Posterior cingulate gyrus (tissue), 11 donors: Measurements from ENCODE around the gene RNF112.
A peak's percentile ranks its signal among the peaks of the same experiment; 100 is the strongest.

Experiments
- DNase-seq, 10 donors: peaks; one replicate each; pipeline versions ENCODE4 v3.0.0 to v3.0.0-alpha.2; 2020 to 2021; ENCODE audit warnings: mixed read lengths in 3 of 10
- intact Hi-C: fragments of 100-400 bp; cut with DNase I; formaldehyde crosslinking; loops from one replicate; pipeline ENCODE4 v1.15.1; 2023

RNF112 gene

GRCh38 chr17:19372439-19372838 lies 38.6 kb upstream of the RNF112 start:
- intact Hi-C loops = no loop called here
- DNase-seq = no peak

GRCh38 chr17:19372866-19373504 lies 38.0 kb upstream of the RNF112 start:
- DNase-seq = no peak
- intact Hi-C loops = no loop called here

GRCh38 chr17:19374136-19374535 lies 36.9 kb upstream of the RNF112 start:
- no peak for DNase-seq
- intact Hi-C loops = no loop called here

- intact Hi-C loops = no loop called here
- DNase-seq = no peak
These were observed 35.3 kb upstream of the RNF112 start for GRCh38 chr17:19375732-19376131.

DNA sequence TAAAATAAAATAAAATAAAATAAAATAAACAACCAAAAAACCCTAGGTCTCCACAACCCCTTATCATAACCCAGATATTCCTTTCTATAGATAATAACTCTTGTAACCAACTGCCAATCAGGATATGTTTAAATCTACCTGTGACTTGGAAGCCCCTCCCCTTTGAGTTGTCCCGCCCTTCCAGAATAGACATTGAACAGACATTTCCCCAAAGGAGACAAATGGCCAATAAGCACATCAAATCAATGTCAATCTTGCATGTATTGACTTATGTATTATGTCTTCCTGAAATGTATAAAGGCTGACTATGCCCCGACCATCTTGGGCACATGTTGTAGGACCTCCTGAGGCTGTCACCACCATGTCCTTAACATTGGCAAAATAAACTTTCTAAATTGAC lies 34.2 kb upstream of the RNF112 start:
- no peak for DNase-seq
- intact Hi-C loops = no loop called here

DNA sequence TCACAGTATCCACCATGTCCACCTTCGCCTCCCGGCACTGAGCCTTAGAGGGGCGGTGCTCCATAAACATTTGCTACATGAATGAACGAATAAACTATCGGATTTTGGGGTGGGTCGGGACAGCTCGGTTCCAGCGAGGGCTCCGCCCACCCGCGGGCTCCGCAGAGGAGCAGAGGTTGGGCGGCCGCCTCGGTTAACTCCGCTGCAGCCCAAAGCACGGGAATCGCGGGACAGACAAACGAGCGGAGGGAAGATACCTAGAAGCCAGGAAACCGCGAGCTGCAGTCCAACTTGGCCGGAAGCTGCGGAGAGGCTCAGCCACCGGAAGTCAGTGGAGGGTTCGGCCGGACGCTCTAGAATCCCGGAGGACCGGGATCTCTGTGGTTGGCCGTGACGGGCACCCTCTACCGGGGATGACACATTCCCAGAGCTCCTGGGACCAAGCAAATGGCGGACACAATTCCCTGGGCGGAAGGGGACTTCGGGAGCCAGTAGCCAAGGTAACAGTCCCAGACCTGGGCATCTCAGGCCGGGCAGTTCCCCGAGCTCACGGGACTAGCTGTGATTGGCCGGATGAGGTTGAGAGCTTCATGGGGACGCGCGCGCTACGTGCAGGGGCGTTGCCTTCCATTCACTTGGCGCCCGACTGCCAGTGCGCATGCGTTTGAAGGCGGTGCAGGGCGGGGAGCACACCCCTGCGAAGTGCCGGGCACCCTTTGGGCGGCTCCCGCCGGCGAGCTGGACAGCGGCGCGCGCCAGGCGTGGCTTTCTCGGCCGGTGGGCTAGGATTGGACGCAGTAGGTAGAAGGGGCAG lies 33.2 kb upstream of the RNF112 start:
- peak; percentile 97 to 100 (median 99) for DNase-seq
- intact Hi-C loops = no loop called here

GRCh38 chr17:19378416-19379360 lies 32.3 kb upstream of the RNF112 start, which contains the start of gene MAPK7:
MAPK7 (plus strand) TSS chr17:19378498; CDS start chr17:19378901, 403 bp downstream.
- DNase-seq = peak in 2 of 10 donors; percentile 73 to 85
- intact Hi-C loops = no loop called here

GRCh38 chr17:19379361-19380065 lies 31.5 kb upstream of the RNF112 start:
- DNase-seq = no peak
- intact Hi-C loops = no loop called here

- peak in 2 of 10 donors; percentile 73 to 78 for DNase-seq
- intact Hi-C loops = no loop called here
These were observed 30.3 kb upstream of the RNF112 start for GRCh38 chr17:19380481-19381301.

GRCh38 chr17:19381361-19381740 lies 29.7 kb upstream of the RNF112 start:
- intact Hi-C loops = no loop called here
- peak in 1 of 10 donors; percentile 73 for DNase-seq

GRCh38 chr17:19381741-19382444 lies 29.1 kb upstream of the RNF112 start:
- intact Hi-C loops = no loop called here
- peak in 3 of 10 donors; percentile 61 to 83 (median 72) for DNase-seq

- DNase-seq = peak in 3 of 10 donors; percentile 28 to 59 (median 38)
- intact Hi-C loops = no loop called here
These were observed 28.2 kb upstream of the RNF112 start for GRCh38 chr17:19382531-19383444.

DNA sequence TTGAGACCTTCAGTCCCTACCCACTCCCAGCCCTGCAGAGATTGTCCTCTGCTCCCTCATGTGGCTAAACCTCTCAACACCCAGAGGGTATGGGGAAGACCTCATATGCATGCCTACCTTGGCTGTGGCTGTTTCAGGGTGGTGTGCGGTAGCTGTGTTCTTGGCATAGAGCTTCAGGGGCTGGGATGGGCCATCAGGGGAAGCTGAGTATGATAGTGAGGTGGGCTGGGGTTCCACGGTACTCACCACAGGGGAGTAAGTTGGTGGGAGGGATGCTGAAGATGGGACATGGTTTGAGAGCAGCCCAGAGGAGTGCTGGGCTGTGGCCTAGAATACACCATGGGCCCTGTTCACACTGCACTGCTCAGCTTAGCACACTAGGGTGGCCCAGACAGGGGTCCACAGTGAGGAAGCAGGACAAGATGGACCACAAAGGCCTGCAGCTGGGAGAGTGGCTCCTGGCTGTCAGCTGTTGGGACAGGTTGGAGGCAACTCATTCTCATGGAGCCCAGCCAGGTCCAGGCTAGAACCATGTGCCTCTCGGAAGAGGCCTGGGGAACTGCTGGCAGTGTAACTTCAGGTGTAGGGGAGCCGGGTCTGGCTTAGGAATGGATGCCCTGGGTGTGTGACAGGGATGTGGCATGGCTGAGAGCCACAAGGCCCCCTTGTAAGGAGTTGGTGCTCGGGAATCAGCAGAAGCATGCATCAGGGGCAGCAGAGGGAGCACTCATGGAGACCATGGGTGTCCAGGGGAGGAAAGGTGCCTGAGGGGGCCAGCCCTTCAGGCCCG lies 27.2 kb upstream of the RNF112 start:
- intact Hi-C loops = no loop called here
- DNase-seq = peak in 1 of 10 donors; percentile 67

DNA sequence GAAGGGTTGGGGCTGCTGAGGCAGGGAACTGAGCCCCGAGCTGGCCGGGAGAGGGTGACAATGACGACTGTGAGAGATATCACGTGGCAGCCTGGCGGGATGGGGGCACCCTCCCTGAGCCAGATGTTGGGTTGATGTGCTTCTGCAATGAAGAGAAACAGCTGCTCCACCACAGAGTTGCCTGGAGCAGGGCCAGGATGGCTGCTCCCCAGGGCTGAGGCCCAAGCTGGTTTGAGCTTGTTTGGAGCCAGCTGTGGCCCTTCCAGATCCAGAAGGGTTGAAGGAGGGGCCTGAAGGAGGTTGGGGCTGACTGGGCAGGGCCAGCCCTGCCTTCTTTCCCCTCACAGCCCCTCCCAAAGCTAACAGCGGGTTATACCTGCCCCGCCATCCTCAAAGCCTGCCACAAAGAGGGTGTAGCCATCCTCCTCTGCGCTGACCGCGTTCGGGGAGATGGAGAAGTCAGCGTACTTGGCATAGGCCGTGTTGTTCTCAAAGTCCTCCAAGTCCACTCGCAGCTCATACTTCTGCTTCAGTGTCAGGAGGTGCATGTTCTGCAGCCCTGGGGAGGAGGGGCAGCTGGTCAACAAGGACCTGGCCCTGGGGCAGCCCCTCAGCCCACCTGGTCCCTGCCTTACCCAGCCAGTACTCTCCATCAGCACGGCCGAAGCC lies 26.2 kb upstream of the RNF112 start:
- peak; percentile 69 to 98 (median 84) for DNase-seq
- intact Hi-C loops = no loop called here

DNA sequence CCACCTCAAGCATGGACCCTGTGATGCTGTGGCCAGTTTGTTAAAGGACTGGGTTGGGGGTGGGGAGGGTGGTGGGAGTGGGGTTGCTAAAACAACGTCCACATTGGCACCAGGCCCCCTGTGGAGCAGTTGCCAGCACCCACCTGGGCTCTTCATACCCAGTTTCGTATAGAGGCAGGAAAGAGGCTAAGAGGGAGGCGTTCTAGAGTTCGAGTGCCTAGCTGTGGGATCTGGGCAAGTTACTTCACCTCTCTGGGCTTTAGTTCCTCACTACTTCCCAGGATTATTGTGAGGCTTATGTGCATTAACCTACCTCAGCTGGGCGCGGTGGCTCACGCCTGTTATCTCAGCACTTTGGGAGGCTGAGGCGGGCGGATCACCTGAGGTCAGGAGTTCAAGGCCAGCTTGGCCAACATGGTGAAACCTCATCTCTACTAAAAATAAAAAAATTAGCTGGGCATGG lies 25.5 kb upstream of the RNF112 start:
- intact Hi-C loops = no loop called here
- peak in 1 of 10 donors; percentile 49 for DNase-seq
